ENCODE measurements around the gene SLC6A18.

DNA sequence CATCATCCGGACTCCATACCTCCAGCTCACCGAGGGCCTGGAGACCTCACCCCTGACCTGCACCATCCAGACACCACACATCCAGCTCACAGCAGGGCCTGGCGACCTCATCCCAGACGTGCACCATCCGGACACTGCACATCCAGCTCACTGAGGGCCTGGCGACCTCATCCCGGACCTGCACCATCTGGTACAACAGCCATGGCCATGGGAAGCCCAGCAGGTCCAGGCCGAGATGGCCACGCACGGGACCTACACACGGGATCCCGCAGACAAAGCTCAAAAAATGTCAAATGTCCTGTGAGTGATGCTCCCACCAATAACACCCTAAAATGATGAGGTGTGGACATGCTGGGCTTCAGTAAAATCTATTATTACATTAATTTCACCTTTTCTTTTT lies 60.0 kb downstream of the SLC6A18 start:
- TF ChIP-seq CTCF (IDR thresholded peaks at IDR 0.05; ENCODE audit: low read depth, low read length, poor library complexity, severe bottlenecking) (no peak), EZH2phosphoT487 (IDR thresholded peaks at IDR 0.05; ENCODE audit: borderline replicate concordance, low read length) (no peak)
